Activated T-cell treated with anti-CD3 and anti-CD28 coated beads, Interleukin-2, amount 50 U/mL, for 48 hours (primary cell): ENCODE data around the gene TTC5.
"Not testable (repeated sequence)": the region's sequence is repeated elsewhere in the genome, so short reads cannot be mapped to it uniquely, and the experiment has no call there.

ENCODE experiments used
- DNase-seq, 2 experiments: peaks; one replicate each; pipeline ENCODE4 v3.0.0-alpha.2; 2020

Gene TTC5

GRCh38 chr14:20305265-20306078 is at the start of gene TTC5:
Gene TTC5, minus strand, starts transcription at chr14:20305951. Its CDS starts 14 bp downstream, at chr14:20305937.
- DNase-seq: peak; percentile 93 to 95

DNA sequence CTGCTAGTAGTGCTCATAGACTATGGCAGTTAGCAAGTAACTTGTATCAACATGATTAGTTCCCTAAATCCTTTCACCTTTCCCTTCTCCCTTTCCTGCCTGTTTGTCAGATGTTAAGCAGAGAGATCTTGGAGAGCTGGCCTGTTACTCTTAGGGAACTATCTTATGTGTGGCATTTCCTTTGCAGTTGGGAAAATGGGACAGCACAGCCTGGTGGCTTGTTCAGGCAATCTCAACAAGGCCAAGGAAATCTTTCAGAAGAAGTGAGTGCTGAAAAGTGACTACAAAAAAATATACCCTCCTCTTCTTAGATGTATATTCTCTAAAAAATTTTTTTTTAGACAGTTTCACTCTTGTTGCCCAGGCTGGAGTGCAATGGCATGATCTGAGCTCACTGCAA is 45.1 kb upstream of the TTC5 start:
- DNase-seq: no peak

DNA sequence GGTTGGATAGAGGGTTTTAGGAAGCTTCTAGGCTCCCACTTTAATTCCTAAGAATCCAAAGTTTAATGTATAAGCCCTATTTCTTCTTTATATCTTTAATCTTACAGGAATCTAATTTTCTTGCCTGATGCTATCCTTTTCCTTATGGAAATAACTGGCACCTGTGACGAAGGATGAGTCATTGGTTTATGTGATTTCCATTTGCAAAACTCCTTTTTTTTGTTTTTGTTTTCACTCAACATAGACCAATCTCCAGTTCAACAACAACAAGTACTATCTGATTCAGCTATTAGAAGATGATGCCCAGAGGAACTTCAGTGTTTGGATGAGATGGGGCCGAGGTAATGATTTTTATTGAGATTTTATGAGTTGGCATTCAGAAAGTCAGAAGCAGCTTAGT is 44.5 kb upstream of the TTC5 start:
- DNase-seq: no peak

DNA sequence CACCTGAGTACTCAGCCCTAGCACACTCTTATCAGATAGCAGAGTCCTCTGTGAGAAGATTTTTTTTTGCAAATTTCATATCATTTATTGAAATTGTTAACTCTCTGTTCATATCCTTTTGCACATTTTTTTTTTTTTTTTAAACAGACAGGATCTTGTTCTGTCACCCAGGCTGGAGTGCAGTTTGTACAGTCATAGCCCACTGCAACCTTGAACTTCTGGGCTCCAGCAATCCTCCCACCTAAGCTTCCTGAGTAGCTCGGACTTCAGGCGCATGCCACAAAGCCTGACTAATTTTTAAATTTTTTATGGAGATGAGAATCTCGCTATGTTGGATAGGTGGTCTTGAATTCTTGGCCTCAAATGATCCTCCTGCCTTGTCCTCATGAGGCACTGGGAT is 42.0 kb upstream of the TTC5 start:
- DNase-seq: no peak

- DNase-seq: no peak
These were observed 41.0 kb upstream of the TTC5 start for GRCh38 chr14:20346713-20347112.

- DNase-seq: no peak
These were observed 39.6 kb upstream of the TTC5 start for GRCh38 chr14:20345366-20345765.

DNA sequence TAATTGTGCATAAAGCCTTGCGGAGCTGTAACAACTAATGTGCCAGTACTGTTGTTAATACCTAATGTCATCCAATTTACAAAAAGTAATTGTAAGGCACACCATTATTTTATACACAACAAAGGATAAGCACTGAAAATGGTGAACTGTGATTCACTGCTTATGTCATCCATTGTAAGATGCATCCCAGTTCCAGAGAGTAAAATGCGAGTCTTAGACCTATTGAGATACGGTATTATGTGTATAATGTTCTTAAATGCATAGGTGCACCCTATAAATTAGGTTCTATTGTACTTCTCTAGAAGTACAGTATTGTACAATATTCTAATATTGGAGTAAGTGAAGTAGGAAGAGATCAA is 38.1 kb upstream of the TTC5 start:
- no peak for DNase-seq

- peak; percentile 97 to 98 for DNase-seq
These were observed 37.5 kb upstream of the TTC5 start, which contains the start of gene PARP2 for GRCh38 chr14:20343092-20343861. Gene PARP2, plus strand, starts transcription at chr14:20343635. Its CDS starts 7 bp downstream, at chr14:20343642.

DNA sequence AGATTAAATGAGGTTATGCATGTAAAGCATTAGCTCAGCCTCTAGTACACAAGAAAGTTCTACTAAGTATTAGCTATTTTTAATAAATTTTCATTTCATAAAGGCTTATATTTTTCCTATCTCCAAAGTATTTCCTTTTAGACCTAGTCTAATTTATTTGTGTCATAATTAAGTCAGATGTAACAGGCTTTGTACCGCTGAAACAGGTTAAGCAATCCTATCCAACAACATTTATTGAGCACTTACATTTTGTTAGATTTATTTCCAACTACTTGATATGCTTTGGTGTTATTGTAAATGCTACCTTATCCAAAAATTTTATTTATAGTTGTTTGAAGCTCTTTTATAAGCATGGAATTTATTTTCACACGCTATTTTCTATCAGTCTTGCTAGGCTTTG is 35.9 kb upstream of the TTC5 start:
- no peak for DNase-seq

- not testable (repeated sequence) for DNase-seq
These were observed 35.3 kb upstream of the TTC5 start for GRCh38 chr14:20341032-20341431.

- DNase-seq: no peak
These were observed 28.3 kb upstream of the TTC5 start for GRCh38 chr14:20334017-20334416.

DNA sequence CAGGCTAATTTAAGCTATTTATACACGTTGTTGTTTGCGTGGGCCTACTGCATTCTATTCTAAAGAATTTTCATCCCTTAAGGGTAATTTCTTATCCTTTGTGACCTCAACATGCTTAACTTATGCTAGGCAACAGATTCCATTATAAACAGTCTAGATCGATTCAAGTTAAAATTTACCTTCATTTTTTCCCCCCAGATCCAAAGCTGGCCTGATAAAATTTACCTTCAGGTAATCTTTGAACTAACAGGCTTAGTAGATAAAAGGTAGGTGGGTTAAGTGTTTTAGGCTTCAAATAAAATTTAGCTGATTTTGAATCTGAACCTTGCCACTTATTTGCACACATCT is 27.7 kb upstream of the TTC5 start:
- DNase-seq: no peak

- DNase-seq: peak; percentile 55 to 63
These were observed 27.2 kb upstream of the TTC5 start, which contains the start of gene CCNB1IP1 for GRCh38 chr14:20332788-20333493. Gene CCNB1IP1, minus strand, starts transcription at chr14:20333279. Its CDS starts 16,756 bp downstream, at chr14:20316523.

GRCh38 chr14:20332431-20332787 is 26.7 kb upstream of the TTC5 start:
- no peak for DNase-seq

GRCh38 chr14:20331053-20331613 is 25.4 kb upstream of the TTC5 start:
- no peak for DNase-seq

DNA sequence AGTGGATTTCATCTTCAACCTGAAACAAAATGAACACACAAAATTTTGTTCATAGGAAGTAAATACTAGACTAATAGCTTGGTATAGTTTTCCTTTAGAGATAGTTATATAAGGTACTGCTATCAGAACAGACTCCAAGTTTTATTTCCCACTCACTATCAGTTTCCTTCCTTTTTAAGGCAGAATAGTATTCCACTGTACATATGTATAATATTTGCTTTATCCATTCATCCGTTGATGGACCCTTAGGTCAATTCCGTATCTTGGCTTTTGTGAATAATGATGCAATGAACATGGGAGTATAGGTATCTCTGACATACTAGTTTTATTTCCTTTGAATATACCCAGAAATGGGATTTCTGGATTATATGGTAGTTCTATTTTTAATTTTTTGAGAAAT is 23.6 kb upstream of the TTC5 start:
- DNase-seq: no peak

- no peak for DNase-seq
These were observed 23.0 kb upstream of the TTC5 start for GRCh38 chr14:20328705-20329104.

DNA sequence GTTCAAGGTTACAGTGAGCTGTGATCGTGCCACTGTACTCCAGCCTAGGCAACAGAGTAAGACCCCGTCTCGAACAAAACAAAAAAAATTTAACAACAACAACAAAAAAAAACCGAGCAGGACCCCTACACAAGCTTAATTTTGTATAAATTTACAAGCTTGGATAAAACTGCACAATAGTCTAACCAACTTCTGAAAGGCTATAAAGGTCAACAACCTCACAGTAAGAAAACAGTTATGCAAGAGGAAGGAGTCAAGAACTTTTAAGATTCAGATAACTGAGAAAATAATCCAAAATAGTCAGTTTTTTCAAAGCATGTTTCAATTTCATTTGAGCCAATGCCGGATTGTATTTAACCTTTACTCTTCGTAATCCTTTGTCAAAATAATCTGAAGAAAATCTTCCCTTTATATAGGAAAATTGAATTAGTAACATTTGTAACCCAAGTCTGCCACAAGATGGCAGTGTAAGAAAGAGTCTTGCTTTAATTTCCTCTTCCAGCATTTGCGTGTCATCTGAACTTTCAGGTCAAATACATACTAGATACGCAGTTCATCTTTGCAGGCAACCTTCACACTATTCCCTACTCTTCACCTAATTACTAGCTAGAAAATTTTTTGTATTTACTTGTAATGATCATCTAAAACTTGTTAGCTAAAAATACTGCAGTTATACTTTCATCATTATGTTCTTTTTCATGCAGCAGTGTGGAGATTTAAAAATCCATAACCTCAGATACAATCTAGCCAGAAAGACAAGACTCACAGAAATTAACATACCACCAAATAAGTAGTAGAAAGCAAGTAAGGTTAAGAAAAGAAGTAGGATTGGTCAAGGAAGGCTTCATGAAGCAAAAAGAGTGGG is 21.5 kb upstream of the TTC5 start:
- no peak for DNase-seq

- DNase-seq: no peak
These were observed 12.0 kb upstream of the TTC5 start for GRCh38 chr14:20317720-20318119.

DNA sequence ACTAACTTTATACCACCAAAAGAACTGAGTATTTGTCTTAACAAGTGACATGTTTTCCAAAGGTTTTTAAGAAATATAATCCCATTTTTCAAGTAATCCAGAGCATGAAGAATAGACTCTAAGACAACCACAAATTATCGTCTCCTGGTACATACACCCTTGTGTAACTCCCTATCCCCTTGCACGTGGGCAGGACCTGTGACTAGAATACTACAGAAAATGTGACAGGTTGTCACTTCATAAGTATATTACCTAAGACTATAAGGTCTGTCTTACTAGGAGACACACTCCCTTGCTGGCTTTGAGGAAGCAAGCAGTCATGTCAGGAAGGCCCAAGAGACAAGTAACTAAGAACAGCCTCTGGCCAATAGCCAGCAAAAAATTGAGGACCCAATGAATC is 8.3 kb upstream of the TTC5 start:
- DNase-seq: no peak

DNA sequence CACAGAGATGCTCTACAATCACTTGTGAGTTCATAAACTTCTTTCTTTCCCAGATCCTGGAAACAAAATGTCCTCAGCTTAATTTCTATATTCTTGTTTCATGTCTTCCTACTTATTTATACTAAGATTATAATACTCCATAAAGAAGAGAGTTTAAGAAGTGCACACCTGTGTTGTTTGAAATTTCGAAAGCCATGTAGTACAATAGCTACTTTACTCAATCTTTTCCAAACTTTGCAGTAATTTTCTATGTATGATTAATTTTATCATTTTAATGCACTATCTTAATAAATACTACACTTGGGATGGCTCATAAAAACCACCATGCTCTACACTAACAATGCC is 300 bp upstream of the TTC5 start:
- no peak for DNase-seq

DNA sequence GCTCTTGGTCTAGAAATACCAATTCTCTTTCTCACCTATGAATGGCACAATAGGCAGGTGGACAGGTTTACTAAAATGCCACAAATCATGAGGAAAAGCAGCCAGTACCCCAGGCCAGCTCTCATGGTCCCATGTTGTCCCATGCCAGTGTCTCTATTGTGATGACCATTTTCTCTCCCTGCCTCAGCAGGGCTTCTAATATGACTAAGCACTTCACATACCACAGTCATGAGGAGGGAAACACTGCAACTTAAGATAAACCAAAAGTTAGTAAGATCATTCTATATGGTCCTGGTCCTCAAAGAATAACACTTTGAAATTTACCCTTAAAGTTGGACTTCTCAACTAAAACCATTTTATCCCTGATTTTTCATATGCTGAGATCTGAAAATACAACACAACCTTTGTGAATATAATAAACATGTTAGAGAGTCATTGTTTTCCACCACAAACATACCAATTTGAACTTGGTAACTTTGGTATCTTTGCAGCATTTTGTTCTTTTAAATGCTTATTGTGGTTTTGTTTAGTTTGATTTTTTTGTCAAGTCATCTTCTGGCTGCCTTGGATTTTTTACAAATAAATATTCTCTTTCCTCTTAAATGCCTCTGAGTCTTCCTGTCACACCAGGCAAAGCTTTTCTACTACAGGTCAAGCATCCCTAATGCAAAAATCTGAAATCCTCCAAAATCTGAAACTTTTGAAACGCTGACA is 3.6 kb downstream of the TTC5 start:
- DNase-seq: no peak
